HepG2 (cell line): ENCODE data around the gene SLC25A11. TPM values are rescaled to one million over a fixed set of nuclear protein-coding genes. Genes with fewer than 3 reads are reported as not detected.

ENCODE experiments used
- ATF2 ChIP-seq: sonication (generic); formaldehyde crosslinking; IDR thresholded peaks from 2 replicates; pipeline ENCODE4 v1.4.0; 2020; ENCODE audit warnings: missing genetic modification reagents
- CBX5 ChIP-seq: sonication (generic); formaldehyde crosslinking; IDR thresholded peaks from 2 replicates; pipeline ENCODE4 v1.4.0; 2020; ENCODE audit warnings: missing genetic modification reagents, borderline replicate concordance
- CREB1 ChIP-seq, 2 experiments: fragments of 450-650 bp in 1 of 2; IDR thresholded peaks; 2 replicates each; pipeline ENCODE4 v1.6.1; 2016 to 2017; ENCODE audit warnings: control low read depth in 1 of 2, mild to moderate bottlenecking in 1 of 2, missing compliant biosample characterization in 1 of 2, missing genetic modification characterization in 1 of 2
- FOXC1 ChIP-seq: sonication (generic); formaldehyde crosslinking; IDR thresholded peaks from 2 replicates; pipeline ENCODE4 v1.8.0; 2022; ENCODE audit warnings: mild to moderate bottlenecking, missing genetic modification reagents, borderline replicate concordance
- IKZF4 ChIP-seq: sonication (generic); formaldehyde crosslinking; IDR thresholded peaks from 2 replicates; pipeline ENCODE4 v1.5.1; 2020; ENCODE audit warnings: borderline replicate concordance, mild to moderate bottlenecking, low read depth, missing genetic modification reagents; ENCODE audit errors: not compliant biosample characterization
- MAF1 ChIP-seq: sonication (generic); formaldehyde crosslinking; IDR thresholded peaks from 2 replicates; pipeline ENCODE4 v1.5.0; 2020; ENCODE audit warnings: missing genetic modification reagents, borderline replicate concordance
- NKX3-1 ChIP-seq: sonication (generic); formaldehyde crosslinking; IDR thresholded peaks from 2 replicates; pipeline ENCODE4 v1.5.0; 2020; ENCODE audit warnings: missing genetic modification reagents
- RBM22 ChIP-seq: fragments of 200-400 bp; formaldehyde crosslinking; optimal IDR thresholded peaks from 2 replicates; pipeline ENCODE3; 2017; ENCODE audit warnings: mild to moderate bottlenecking, low read length, moderate library complexity
- STAT6 ChIP-seq: sonication (generic); formaldehyde crosslinking; IDR thresholded peaks from 2 replicates; pipeline ENCODE4 v1.4.0; 2020; ENCODE audit warnings: missing genetic modification reagents, mild to moderate bottlenecking, borderline replicate concordance
- TBX2 ChIP-seq: sonication (generic); formaldehyde crosslinking; IDR thresholded peaks from 2 replicates; pipeline ENCODE4 v1.5.0; 2020; ENCODE audit warnings: missing genetic modification reagents, mild to moderate bottlenecking, borderline replicate concordance
- U2AF2 ChIP-seq: fragments of 200-400 bp; formaldehyde crosslinking; IDR thresholded peaks from 2 replicates; pipeline ENCODE4 v1.6.1; 2017; ENCODE audit warnings: low read depth, mild to moderate bottlenecking, low read length
- ZBTB7B ChIP-seq: sonication (generic); formaldehyde crosslinking; IDR thresholded peaks from 2 replicates; pipeline ENCODE4 v1.4.0; 2020; ENCODE audit warnings: missing genetic modification reagents
- ZNF138 ChIP-seq: sonication (generic); formaldehyde crosslinking; IDR thresholded peaks from 2 replicates; pipeline ENCODE4 v1.5.0; 2020; ENCODE audit warnings: mild to moderate bottlenecking, low read depth, missing genetic modification reagents
- ZNF143 ChIP-seq: sonication (generic); formaldehyde crosslinking; IDR thresholded peaks from 2 replicates; pipeline ENCODE4 v1.4.0; 2020; ENCODE audit warnings: missing genetic modification reagents
- ZNF160 ChIP-seq: sonication (generic); formaldehyde crosslinking; IDR thresholded peaks from 2 replicates; pipeline ENCODE4 v1.8.0; 2022; ENCODE audit warnings: mild to moderate bottlenecking, inconsistent platforms, missing genetic modification reagents
- ZNF331 ChIP-seq: sonication (generic); formaldehyde crosslinking; IDR thresholded peaks from 2 replicates; pipeline ENCODE4 v1.4.0; 2020; ENCODE audit warnings: missing genetic modification reagents
- ZNF451 ChIP-seq: sonication (generic); formaldehyde crosslinking; IDR thresholded peaks from 2 replicates; pipeline ENCODE4 v1.5.0; 2020; ENCODE audit warnings: mild to moderate bottlenecking, missing genetic modification reagents
- ZNF558 ChIP-seq: sonication (generic); formaldehyde crosslinking; IDR thresholded peaks from 2 replicates; pipeline ENCODE4 v1.9.0; 2022; ENCODE audit warnings: mild to moderate bottlenecking, missing genetic modification reagents, borderline replicate concordance
- ZNF609 ChIP-seq: sonication (generic); formaldehyde crosslinking; IDR thresholded peaks from 2 replicates; pipeline ENCODE4 v1.4.0; 2020; ENCODE audit warnings: mild to moderate bottlenecking, missing genetic modification reagents, borderline replicate concordance
- polyA plus RNA-seq, 8 experiments: library from polyadenylated mRNA; depleted of rRNA in 3 of 8; stranded (reverse) in 7 of 8; unstranded in 1 of 8; fragments of >200 nt; fragmentation: Illumina TruSeq in 4 of 8; extraction: Trizol in 4 of 8; gene quantifications; 2 replicates each; pipeline versions ENCODE4 v1.2.1 to v1.2.3, GENCODE V29; 2011 to 2016; ENCODE audit warnings: low read depth in 4 of 8, missing spikeins in 1 of 8, mixed read lengths in 1 of 8; ENCODE audit not compliant: insufficient read depth in 1 of 8
- total RNA-seq, 5 experiments: library from RNA; depleted of rRNA; stranded (reverse); fragments of >200 nt; fragmentation: Illumina TruSeq; extraction: Trizol; gene quantifications; 2 replicates each; pipeline ENCODE4 v1.2.3, GENCODE V29; 2016; ENCODE audit warnings: low read depth in 1 of 5

Gene SLC25A11
- total and polyA plus RNA-seq, 2 of the 13 experiments (the other 11 are each of a cell fraction or from before 2014, with no cell fraction given) = 35.4 to 47.2 TPM

DNA sequence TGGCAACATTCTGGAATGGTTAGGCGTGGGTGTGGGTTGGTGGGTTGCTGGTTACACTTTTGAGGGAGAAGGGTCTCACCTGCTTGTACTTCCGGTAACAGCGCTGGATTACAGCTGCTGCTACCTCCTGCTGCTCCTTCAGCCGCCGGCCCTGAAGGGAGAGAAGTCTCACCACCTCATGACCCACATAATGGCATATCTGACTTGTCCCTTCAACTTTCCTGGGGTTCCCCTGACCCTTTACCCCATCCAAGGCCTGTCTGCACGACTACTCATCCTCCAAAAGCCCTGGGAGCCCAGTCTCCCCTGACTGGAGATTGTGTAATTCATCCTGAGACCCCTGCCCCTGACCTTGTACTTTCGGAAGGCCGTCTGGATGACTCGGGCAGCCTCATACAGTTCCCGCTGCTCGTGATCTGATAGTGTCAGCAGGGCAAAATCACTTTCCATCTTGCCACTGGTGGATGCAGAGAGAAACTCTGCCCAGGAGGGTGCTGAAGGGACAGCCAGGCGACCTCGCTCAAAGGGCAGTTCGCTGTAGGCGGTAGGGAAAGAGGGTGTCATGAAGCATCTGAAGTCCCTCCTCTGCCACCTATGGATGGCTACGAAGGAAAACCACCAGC is 29.8 kb upstream of the SLC25A11 start (continued):
- TF ChIP-seq ATF2 (no peak; the same call in 1 of the 2 replicates), U2AF2 (no peak), TBX2 (peak; percentile 58), ZNF160 (CRISPR knock-in tag) (no peak), NKX3-1 (CRISPR knock-in tag) (no peak), IKZF4 (CRISPR knock-in tag) (no peak), RBM22 (no peak), ZBTB7B (CRISPR knock-in tag) (no peak), ZNF331 (no peak), CBX5 (CRISPR knock-in tag) (peak; percentile 49; the same call in 1 of the 2 replicates), MAF1 (CRISPR knock-in tag) (no peak), ZNF138 (CRISPR knock-in tag) (no peak), STAT6 (no peak), ZNF558 (CRISPR knock-in tag) (no peak), FOXC1 (CRISPR knock-in tag) (no peak), ZNF451 (CRISPR knock-in tag) (peak; percentile 35), ZNF609 (CRISPR knock-in tag) (no peak), CREB1 (IDR thresholded peaks at IDR 0.05) (no peak), CREB1 (CRISPR knock-in tag; IDR thresholded peaks at IDR 0.05) (no peak), ZNF143 (CRISPR knock-in tag) (0 out of 2 replicates have a peak, but pooled peaks have one; percentile 30)
